Measurements from ENCODE around the gene CHN1.

- no peak for TF ChIP-seq CTCF (conservative IDR thresholded peaks at IDR 0.05 in 1 of 2, IDR thresholded peaks at IDR 0.05 in 1 of 2; ENCODE audit: extremely low read depth in 1 of 2, insufficient read depth in 1 of 2, low read depth in 1 of 2, low read length in 2 of 2)
- no peak for TF ChIP-seq EZH2 (IDR thresholded peaks at IDR 0.05; ENCODE audit: borderline replicate concordance, low read length)
Measured at GRCh38 chr2:174965992-174966744, 39.0 kb downstream of the CHN1 start.

Measured in mammary epithelial cell (primary cell).